H1 (cell line): ENCODE results near the gene NAV2. TPM values are rescaled to one million over a fixed set of nuclear protein-coding genes. Genes with fewer than 3 reads are reported as not detected.

Experiments
- SIN3A ChIP-seq, 2 experiments: IDR thresholded peaks in 1 of 2; conservative IDR thresholded peaks in 1 of 2; 2 replicates each; pipeline ENCODE4 v1.6.1; 2011 to 2012; ENCODE audit warnings: low read length in 2 of 2, improper control_type of control experiment in 1 of 2, low read depth in 1 of 2, mild to moderate bottlenecking in 1 of 2
- TAF7 ChIP-seq: optimal IDR thresholded peaks from 2 replicates; pipeline ENCODE3; 2011; ENCODE audit warnings: low read depth, mild to moderate bottlenecking, inconsistent platforms, low read length, moderate library complexity, borderline replicate concordance
- polyA plus RNA-seq, 7 experiments: library from polyadenylated mRNA; depleted of rRNA in 3 of 7; stranded (reverse) in 5 of 7; unstranded in 2 of 7; fragments of >200 nt in 5 of 7; fragments of 200-250 nt in 2 of 7; gene quantifications; 1 replicate in 5 of 7; 2 replicates in 1 of 7; 4 replicates in 1 of 7; pipeline versions ENCODE4 v1.2.1 to v1.2.3, GENCODE V29; 2011 to 2013; ENCODE audit warnings: missing spikeins in 2 of 7, mixed read lengths in 2 of 7
- total RNA-seq: library from RNA; stranded (reverse); fragmentation: NEBNext Ultra II Directional; extraction: Animal tissue kit (Norgen Biotek cat#: 25700); gene quantifications from 2 replicates; pipeline ENCODE4 v1.2.1, GENCODE V29; 2021

NAV2 gene
- total and polyA plus RNA-seq, 2 of the 8 experiments (the other 6 are each of a cell fraction or from before 2014, with no cell fraction given) = 35.6 to 73.6 TPM

GRCh38 chr11:20060647-20061205 lies 348.1 kb downstream of the NAV2 start (continued):
- TF ChIP-seq TAF7 (no peak), SIN3A (conservative IDR thresholded peaks at IDR 0.05 in 1 of 2, IDR thresholded peaks at IDR 0.05 in 1 of 2; ENCODE audit: low read depth in 1 of 2, low read length in 2 of 2) (no peak)
